ENCODE results near the gene SRPRA.

DNA sequence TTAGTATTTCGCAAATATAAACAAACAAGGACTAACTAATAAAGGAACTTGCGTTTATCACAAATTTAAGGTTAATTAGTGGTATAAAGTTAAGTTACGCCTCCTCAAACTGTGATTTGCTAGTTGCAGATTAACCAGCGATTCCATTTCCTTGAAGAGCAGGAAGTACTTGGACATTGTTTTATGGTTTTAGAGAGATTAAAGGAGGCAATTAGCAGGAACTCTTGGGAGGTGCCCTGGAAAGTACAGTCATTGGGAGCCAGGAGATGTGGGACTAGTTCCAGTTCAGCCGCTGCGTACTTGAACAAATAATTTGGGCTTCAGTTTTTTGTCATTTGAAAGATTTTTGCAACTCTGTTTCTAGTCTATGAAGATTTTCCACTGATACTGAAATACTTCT lies 53.9 kb downstream of the SRPRA start:
- TF ChIP-seq, protein P1, sequence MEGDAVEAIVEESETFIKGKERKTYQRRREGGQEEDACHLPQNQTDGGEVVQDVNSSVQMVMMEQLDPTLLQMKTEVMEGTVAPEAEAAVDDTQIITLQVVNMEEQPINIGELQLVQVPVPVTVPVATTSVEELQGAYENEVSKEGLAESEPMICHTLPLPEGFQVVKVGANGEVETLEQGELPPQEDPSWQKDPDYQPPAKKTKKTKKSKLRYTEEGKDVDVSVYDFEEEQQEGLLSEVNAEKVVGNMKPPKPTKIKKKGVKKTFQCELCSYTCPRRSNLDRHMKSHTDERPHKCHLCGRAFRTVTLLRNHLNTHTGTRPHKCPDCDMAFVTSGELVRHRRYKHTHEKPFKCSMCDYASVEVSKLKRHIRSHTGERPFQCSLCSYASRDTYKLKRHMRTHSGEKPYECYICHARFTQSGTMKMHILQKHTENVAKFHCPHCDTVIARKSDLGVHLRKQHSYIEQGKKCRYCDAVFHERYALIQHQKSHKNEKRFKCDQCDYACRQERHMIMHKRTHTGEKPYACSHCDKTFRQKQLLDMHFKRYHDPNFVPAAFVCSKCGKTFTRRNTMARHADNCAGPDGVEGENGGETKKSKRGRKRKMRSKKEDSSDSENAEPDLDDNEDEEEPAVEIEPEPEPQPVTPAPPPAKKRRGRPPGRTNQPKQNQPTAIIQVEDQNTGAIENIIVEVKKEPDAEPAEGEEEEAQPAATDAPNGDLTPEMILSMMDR (conservative IDR thresholded peaks at IDR 0.05 in 1 of 2, IDR thresholded peaks at IDR 0.05 in 1 of 2; ENCODE audit: low read depth in 1 of 2, low read length in 2 of 2), result no peak
- TF ChIP-seq EZH2 (IDR thresholded peaks at IDR 0.05; ENCODE audit: low read length, missing control alignments), result no peak
